ENCODE measurements around the gene MYO5A. TPM values are rescaled to one million over a fixed set of nuclear protein-coding genes. Genes with fewer than 3 reads are reported as not detected.

Gene MYO5A
- total RNA-seq, 1 donor from 2014 or later: 6.5 TPM

DNA sequence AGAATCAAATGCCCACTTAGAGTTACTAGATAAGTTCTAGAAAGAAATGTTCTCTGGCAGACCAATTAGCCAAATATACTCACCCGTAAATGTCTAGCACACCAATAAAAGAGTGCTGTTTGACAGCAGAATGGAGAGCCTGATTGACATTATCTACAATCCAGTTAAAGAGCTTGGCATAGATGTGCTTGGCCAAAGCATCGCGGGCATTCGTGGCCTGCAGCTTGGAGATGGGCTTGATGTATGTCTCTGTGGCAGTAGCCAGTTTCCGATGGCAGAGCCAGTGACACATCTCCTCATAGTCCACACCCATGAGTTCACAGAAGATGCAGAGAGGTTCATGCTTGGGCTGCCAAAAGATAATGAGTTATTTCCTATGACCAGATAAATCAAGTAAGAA, 131.6 kb downstream of the MYO5A start:
- TF ChIP-seq, protein P1, sequence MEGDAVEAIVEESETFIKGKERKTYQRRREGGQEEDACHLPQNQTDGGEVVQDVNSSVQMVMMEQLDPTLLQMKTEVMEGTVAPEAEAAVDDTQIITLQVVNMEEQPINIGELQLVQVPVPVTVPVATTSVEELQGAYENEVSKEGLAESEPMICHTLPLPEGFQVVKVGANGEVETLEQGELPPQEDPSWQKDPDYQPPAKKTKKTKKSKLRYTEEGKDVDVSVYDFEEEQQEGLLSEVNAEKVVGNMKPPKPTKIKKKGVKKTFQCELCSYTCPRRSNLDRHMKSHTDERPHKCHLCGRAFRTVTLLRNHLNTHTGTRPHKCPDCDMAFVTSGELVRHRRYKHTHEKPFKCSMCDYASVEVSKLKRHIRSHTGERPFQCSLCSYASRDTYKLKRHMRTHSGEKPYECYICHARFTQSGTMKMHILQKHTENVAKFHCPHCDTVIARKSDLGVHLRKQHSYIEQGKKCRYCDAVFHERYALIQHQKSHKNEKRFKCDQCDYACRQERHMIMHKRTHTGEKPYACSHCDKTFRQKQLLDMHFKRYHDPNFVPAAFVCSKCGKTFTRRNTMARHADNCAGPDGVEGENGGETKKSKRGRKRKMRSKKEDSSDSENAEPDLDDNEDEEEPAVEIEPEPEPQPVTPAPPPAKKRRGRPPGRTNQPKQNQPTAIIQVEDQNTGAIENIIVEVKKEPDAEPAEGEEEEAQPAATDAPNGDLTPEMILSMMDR (IDR thresholded peaks at IDR 0.05; ENCODE audit: borderline replicate concordance): no peak
- no peaks in the 10 kb centered on the region for H3K9me3 ChIP-seq (replicated peaks)
- peak; percentile 45 for DNase-seq
- no peaks in the 10 kb centered on the region for H3K27me3 ChIP-seq (ENCODE audit: low read depth)
- no peak overlapping the region for H3K27ac ChIP-seq (replicated peaks)
- H3K36me3 ChIP-seq: no peaks in the 10 kb centered on the region
- peaks cover 32% of the 10 kb centered on the region for H3K4me1 ChIP-seq
- intact Hi-C loops (cut with micrococcal nuclease): no loop called here
- H3K4me3 ChIP-seq: no peak overlapping the region

- intact Hi-C loops (cut with micrococcal nuclease): no loop called here
- no peak overlapping the region for H3K27ac ChIP-seq (replicated peaks)
- no peaks in the 10 kb centered on the region for H3K36me3 ChIP-seq
- no peaks in the 10 kb centered on the region for H3K9me3 ChIP-seq (replicated peaks)
- DNase-seq: no peak
- TF ChIP-seq, protein P1 (IDR thresholded peaks at IDR 0.05; ENCODE audit: borderline replicate concordance): no peak
- no peak overlapping the region for H3K4me3 ChIP-seq
- no peaks in the 10 kb centered on the region for H3K27me3 ChIP-seq (ENCODE audit: low read depth)
- H3K4me1 ChIP-seq: peaks cover 38% of the 10 kb centered on the region
These were observed 134.6 kb downstream of the MYO5A start for GRCh38 chr15:52394118-52394517.

- intact Hi-C loops (cut with micrococcal nuclease): no loop called here
- no peaks in the 10 kb centered on the region for H3K9me3 ChIP-seq (replicated peaks)
- no peaks in the 10 kb centered on the region for H3K27me3 ChIP-seq (ENCODE audit: low read depth)
- H3K4me1 ChIP-seq: peaks cover 38% of the 10 kb centered on the region
- DNase-seq: no peak
- TF ChIP-seq, protein P1 (IDR thresholded peaks at IDR 0.05; ENCODE audit: borderline replicate concordance): no peak
- no peak overlapping the region for H3K4me3 ChIP-seq
- no peak overlapping the region for H3K27ac ChIP-seq (replicated peaks)
- H3K36me3 ChIP-seq: peaks cover 13% of the 10 kb centered on the region
These were observed 136.5 kb downstream of the MYO5A start for GRCh38 chr15:52392008-52392687.

- TF ChIP-seq, protein P1 (IDR thresholded peaks at IDR 0.05; ENCODE audit: borderline replicate concordance): no peak
- intact Hi-C loops (cut with micrococcal nuclease): no loop called here
- peaks cover 15% of the 10 kb centered on the region for H3K36me3 ChIP-seq
These were observed 137.6 kb downstream of the MYO5A start for GRCh38 chr15:52391069-52391468.

DNA sequence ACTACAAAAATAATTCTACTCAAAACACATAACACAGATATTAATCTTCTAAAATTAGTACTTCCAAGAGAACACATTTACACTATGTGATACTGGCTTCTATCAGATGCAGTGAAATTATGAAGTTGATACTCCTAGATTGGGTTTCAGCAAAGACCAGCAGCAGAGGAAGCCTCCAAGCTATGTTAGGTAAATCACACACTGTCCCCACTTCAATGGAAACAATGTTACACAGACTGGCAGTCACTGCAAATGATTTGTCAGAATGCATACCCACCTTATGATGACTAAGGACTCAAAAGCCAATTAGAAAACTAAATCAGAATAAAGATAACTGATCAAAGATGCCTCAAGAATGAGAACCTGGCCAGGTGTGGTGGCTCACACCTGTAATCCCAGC, 143.0 kb downstream of the MYO5A start:
- Histone ChIP-seq H3K9me3 (replicated peaks) (no peaks in the 10 kb centered on the region), H3K4me1 (no peaks in the 10 kb centered on the region), H3K27ac (replicated peaks) (no peak overlapping the region), H3K4me3 (no peak overlapping the region), H3K27me3 (ENCODE audit: low read depth) (no peaks in the 10 kb centered on the region), H3K36me3 (peaks cover 37% of the 10 kb centered on the region)
- DNase-seq: no peak
- TF ChIP-seq, protein P1 (IDR thresholded peaks at IDR 0.05; ENCODE audit: borderline replicate concordance): no peak
- intact Hi-C loops (cut with micrococcal nuclease): no loop called here

More at GRCh38 chr15:52391069-52391468, 137.6 kb downstream of the MYO5A start:
- no peaks in the 10 kb centered on the region for H3K27me3 ChIP-seq (ENCODE audit: low read depth)
- no peak overlapping the region for H3K27ac ChIP-seq (replicated peaks)
- H3K9me3 ChIP-seq (replicated peaks): no peaks in the 10 kb centered on the region
- DNase-seq: no peak
- H3K4me3 ChIP-seq: no peak overlapping the region
- H3K4me1 ChIP-seq: peaks cover 32% of the 10 kb centered on the region
